Uterus (tissue), 2 donors: ENCODE results near the gene SUPT7L.

Source experiments
- CTCF ChIP-seq, 4 experiments: fragments of 200-600 bp in 2 of 4; fragments of 450-650 bp in 2 of 4; sonication (generic) in 2 of 4; IDR thresholded peaks; one replicate each; pipeline ENCODE4 v1.5.1; 2016 to 2019; ENCODE audit warnings: antibody characterized with exemption in 4 of 4, mild to moderate bottlenecking in 2 of 4, moderate library complexity in 1 of 4
- POLR2A ChIP-seq, 2 donors: fragments of 450-650 bp; IDR thresholded peaks; one replicate each; pipeline ENCODE4 v1.6.1; 2016; ENCODE audit warnings: antibody characterized with exemption in 2 of 2, mild to moderate bottlenecking in 1 of 2, moderate library complexity in 1 of 2

- no peak for TF ChIP-seq POLR2A (IDR thresholded peaks at IDR 0.05)
- TF ChIP-seq CTCF (IDR thresholded peaks at IDR 0.05): no peak
These were observed 26.6 kb upstream of the SUPT7L start for GRCh38 chr2:27690052-27690451.
